Choroid plexus epithelial cell (primary cell): Measurements from ENCODE around the gene SLIT1.

Experiments used
- DNase-seq: peaks from one replicate; pipeline ENCODE4 v3.0.0-alpha.2; 2010; ENCODE audit warnings: low read depth
- H3K4me3 ChIP-seq: 2 replicates; pipeline ENCODE4 v1.5.1; 2011; ENCODE audit warnings: low read depth, mild to moderate bottlenecking, control low read depth, low read length, moderate library complexity
- CTCF ChIP-seq: conservative IDR thresholded peaks from 2 replicates; pipeline ENCODE4 v1.5.1; 2011; ENCODE audit warnings: low read depth, mild to moderate bottlenecking, control low read depth, inconsistent platforms, low read length, moderate library complexity

The SLIT1 gene

DNA sequence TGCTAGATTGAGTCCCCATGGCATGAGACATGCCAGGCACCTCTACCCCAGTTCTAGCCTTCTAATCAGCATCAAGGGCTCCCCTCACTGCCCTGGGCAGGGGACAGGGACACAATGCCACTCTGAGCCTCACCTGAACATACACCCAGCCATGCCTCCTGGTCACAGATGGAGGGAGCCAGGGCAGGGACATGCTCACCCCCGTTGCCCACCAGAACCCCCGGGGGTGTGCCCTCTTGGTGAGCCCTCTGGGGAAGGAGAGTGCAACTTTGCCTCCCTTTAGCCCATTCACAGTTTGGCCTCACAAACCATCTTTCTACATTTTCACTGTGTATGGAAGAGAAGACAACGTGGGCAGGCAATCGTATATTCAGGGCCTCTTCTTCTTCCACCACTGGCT, 186.4 kb downstream of the SLIT1 start:
- DNase-seq: no peak
- H3K4me3 ChIP-seq: no peak overlapping the region

GRCh38 chr10:96998329-96998888, 187.3 kb downstream of the SLIT1 start:
- TF ChIP-seq CTCF: no peak
- DNase-seq: peak; percentile 97
- H3K4me3 ChIP-seq: no peak overlapping the region

More for the DNA sequence above, 186.4 kb downstream of the SLIT1 start:
- no peak for TF ChIP-seq CTCF

DNA sequence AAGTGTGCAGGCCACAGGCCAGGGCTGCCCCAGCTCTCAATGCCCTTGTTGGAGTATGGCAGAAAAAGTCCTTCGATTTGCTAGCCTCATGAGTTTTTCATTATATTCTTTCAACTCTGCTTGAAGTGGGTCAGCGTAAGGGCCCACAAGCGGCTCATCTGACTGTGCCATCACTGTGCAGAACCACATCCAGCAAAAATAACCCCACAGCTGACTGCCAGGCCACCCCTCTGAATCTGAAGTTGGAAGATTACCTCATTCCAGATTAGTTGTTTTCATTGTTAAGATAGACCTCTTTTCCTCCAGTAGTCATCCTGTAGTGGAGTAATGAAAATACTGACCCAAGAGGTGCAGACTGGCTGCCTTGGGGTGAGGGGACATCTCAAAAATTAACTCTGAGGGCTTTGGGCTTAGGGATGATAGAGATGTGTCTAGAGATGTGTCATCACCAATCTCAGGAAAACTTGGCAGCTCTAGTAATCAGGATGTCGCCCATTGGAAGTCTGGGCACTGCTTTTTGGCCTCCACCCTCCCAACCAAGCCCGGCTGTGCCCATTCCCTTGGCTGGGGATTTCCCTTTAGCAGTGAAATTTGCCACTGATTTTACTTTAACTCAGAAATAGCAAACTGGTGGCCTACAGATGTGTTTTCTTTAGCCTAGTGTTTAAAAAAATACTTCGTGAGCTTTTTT, 189.3 kb downstream of the SLIT1 start:
- no peak overlapping the region for H3K4me3 ChIP-seq
- no peak for TF ChIP-seq CTCF
- no peak for DNase-seq

- peak; percentile 31 for DNase-seq
- TF ChIP-seq CTCF: no peak
- H3K4me3 ChIP-seq: no peak overlapping the region
These were observed 189.9 kb downstream of the SLIT1 start for GRCh38 chr10:96995851-96996250.

GRCh38 chr10:96992721-96993120, 193.0 kb downstream of the SLIT1 start:
- TF ChIP-seq CTCF: no peak
- DNase-seq: no peak
- no peak overlapping the region for H3K4me3 ChIP-seq

DNA sequence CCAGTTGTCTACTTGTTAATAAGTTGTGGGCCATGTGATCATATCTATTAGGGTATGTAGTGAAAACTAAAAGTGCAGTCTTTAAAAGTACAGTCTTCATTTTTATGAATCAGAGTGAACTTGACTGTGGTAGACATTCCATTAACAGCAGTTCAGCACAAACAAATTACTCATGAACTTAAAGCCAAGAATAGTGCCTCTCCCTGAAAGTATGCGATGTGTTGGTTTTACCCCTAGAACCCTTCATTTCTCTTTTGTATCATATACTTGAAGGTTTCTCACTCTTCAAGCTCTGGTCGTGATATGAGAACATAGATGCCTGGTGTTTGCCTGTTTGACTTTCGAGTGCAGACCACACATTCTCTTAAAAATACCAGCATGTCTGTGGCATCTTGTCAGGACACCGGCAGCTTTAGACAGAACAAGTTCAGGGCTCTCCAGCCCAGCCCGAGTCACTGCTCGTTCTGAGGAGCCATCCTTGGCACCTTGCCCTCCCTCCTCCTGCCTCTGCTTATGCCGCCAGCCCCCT, 194.4 kb downstream of the SLIT1 start:
- no peak overlapping the region for H3K4me3 ChIP-seq
- peak; percentile 88 for DNase-seq

More for the DNA sequence above, 194.4 kb downstream of the SLIT1 start:
- TF ChIP-seq CTCF: no peak
